ENCODE data around the gene RPTOR.

The RPTOR gene

GRCh38 chr17:80770881-80771611 lies 226.4 kb downstream of the RPTOR start:
- DNase-seq = no peak

DNA sequence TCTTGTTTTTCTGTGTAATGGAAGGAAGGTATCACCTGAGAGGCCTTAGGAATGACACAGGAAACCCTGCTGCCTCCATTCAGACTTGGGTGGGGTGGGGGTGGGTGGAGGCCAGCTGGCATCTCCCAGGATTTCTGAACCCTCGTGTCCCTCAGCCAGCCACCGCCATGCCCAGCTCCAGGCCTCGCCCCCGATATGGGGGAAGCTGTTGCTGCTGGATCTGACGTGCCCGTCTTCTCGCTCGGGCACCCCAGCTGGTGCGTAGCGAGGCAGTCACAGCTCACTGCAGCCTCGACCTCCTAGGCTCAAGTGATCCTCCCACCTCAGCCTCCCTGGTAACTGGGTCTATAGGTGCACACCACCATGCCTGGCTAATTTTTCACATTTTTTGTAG lies 227.0 kb downstream of the RPTOR start:
- no peak for DNase-seq

GRCh38 chr17:80772906-80773242 lies 228.2 kb downstream of the RPTOR start:
- DNase-seq = no peak

- DNase-seq = peak; percentile 74
Measured at GRCh38 chr17:80773243-80773991, 228.8 kb downstream of the RPTOR start.

DNA sequence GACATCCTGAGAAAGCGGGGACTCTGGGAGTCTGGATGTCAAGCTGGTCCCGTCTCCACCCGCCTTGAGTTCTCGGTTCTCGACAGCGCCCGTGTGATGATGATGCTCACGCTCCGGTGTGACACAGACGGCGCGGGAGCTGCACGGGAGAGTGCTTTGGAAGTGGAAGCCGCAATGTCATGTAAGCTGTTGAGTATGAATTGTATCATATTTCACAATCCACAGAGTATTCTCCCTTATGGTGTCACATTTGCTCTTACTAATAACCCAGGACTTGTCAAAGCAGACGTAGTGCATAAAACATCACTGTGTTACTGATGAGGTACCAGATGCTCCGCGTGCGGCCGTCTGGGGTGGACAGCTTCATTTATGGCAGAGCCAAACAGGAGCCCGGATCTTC lies 229.5 kb downstream of the RPTOR start:
- no peak for DNase-seq

- DNase-seq = no peak
Measured at GRCh38 chr17:80774643-80775281, 230.1 kb downstream of the RPTOR start.

GRCh38 chr17:80775863-80776262 lies 231.2 kb downstream of the RPTOR start:
- DNase-seq = no peak

GRCh38 chr17:80777274-80777673 lies 232.6 kb downstream of the RPTOR start:
- no peak for DNase-seq

DNA sequence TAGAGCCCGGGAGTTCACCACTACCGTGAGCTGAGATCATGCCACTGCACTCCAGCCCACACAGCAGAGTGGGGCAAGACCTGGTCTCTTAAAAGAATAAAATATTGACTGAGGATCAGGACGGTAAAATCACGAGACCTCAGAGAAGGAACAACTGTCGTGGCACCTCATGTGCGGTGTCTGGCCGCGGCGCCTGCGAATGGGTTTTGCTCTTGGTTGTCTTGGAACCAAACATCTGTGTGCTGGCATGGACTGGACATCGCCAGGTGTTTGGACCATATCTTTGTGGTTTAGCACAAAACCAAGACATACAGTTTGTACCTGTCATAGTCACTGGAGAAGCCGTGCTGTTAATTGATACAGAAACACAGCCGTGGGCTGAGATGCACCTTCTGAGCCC lies 234.1 kb downstream of the RPTOR start:
- no peak for DNase-seq

GRCh38 chr17:80779336-80779735 lies 234.7 kb downstream of the RPTOR start:
- DNase-seq = no peak

DNA sequence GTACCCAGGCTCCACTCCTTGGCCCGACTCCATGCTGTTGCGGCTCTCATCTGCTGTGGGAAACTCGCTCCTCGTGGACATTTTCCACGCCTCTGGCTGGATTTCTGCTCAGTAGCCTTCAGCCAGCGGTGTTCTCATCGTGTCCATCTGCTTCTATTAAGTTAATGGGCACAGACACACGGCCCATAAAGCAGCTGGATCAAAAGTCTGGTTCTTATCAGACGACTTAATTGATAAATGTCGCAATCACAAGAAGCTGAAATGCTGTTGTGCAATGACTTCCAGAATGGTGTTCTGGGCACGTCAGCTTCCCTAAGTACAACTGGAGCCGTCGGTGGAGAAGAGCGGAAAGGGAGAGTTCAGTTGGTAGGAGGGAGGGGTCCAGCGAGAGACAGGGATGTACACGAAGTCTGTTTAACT lies 235.3 kb downstream of the RPTOR start:
- DNase-seq = no peak

GRCh38 chr17:80780381-80781198 lies 236.0 kb downstream of the RPTOR start:
- DNase-seq = no peak

DNA sequence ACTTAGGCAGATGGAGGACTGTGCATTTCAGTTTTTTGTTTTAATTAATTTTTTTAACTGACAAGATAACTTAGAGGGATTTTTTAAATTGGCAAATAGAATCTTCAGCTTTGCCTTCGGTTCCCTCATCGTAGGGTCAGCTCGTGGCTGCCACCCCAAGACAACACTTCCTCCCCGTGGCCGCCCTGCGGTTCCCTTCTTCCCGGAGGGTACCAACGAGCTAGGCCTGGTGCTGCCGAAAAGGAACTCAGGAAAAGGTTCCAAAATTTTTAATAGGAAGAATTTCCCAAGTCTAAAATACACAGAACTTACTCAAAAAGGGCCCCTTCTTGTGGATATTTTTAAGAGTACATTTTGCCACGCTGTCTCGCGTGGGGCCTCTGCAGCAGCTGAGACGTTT lies 236.6 kb downstream of the RPTOR start:
- no peak for DNase-seq

DNA sequence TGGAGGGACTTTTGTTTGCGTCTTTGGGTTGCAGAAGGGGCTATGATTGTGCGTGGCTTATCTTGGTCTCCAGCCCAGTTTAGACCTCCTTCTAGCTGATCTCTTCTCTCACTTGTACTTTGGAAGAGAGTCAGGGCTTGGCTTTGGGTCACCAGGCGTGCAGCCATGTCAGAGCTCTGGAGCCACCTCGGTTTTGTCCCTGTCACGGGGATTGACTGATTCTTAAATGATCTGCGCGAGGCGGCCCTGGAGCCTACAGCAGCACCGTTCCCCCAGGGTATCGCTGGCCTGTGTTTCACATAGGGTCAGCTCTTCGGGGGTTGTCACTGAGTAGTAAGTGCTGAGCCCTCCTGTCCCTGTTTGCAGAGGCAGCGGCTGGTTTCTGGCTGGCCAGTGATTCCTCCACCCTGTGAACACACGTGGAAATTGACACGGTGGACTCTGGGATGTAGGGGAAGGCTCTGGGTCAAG lies 237.2 kb downstream of the RPTOR start:
- DNase-seq = no peak

- no peak for DNase-seq
Measured at GRCh38 chr17:80782536-80783427, 238.1 kb downstream of the RPTOR start.

DNA sequence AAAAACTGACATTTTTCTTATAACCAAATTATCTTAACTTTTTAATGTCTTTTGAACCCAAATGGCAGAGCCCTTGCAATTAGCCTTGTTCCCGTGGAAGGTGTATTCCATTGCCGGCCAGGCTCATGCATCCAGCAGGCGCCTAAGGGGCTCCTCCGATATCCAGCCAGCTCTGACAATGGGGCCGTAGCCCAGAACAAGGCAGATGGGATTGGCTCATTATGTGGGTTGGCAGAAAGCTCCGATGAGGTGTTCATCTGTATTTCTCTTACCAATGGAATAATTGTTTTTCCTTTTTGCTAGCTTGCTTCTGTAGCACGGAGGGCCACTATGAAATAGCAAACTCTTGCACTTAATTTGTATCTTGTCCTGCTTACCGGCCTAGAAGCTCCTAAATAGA lies 238.8 kb downstream of the RPTOR start:
- DNase-seq = no peak

GRCh38 chr17:80783971-80784370 lies 239.3 kb downstream of the RPTOR start:
- no peak for DNase-seq

DNA sequence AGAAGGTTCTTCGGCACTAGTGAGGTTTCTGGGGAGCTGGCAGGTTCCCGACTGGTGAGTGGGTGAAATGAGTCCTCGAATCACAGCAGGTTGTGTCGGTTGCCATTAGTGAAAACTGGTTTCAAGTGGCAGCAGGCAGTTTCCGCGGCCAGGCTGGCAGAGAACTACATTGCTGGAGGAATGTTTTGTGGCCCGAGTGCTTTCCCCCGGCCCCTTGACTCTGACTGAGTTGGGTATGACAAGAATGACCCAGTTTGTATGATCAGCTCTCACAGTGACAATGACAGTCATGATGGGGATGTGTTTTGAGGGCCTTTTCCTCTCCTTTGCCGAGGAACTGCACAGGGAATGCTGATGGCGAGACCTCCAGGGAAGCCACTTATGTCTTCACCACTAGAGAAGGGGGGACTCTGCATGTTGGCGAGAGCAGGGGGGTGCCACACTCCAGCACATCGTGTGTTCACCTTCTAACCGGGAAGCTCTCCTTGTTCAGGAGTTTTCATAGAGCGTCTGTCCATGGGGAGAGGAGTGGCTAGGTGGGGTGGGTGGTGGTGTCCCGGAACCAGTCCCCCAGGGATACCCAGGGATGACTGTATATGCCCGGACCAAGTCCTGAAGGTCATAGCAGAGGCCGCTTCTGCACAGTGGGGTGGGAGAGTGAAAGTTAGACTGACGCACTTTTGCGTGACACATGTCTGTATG lies 241.0 kb downstream of the RPTOR start:
- DNase-seq = no peak

DNA sequence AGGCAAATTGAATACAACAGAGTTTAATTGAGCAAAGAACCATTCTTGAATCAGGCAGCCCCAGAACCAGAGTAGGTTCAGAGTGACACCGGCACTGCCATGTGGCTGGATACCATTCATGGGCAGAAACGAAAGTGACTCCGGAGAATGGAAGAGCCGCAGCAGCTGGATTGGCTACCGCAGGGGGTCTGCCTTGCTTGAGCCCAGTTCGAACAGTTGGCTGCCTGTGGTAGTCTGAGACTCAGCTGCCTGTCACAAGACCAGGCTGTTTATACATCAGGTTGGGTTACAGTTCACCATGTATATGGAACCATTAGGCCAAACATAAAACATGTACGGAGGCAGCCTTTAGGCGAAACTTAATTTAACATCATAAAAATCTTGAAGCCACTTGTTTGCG lies 241.8 kb downstream of the RPTOR start:
- no peak for DNase-seq

DNA sequence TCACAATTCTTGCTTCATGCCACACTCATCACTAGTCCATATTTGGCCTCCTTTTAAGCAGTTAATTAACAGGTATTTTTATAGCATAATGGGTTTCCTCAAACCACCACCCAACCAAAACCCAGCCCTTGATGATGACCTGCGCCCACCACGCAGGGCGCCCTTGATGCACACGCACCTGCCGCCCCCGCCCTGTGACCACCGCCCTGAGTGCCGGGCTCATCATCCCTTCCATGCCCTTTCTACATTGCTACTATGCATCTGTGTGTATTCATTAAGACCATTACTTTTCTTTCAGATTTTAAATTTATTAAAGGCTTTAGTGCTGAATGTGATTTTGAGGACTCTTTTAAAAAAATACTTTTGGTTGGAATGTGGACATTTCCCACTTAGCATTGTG lies 242.2 kb downstream of the RPTOR start:
- no peak for DNase-seq

DNA sequence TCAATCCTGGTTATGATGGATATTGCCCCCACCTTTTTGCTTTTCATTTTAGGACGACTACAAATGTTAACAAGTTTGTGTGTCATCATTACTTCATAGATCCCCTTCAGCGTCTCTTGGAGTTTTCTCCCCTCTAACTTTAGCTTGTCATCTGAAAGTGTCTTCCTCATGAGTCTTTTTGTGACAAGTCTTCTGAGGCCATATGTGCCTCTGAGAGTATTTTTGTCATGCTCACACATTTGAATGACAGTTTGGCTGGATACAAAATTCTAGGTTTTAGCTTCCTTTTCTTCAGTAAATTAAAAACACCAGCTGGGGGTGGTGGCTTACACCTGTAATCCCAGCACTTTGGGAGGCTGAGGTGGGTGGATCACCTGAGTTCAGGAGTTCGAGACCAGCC lies 243.2 kb downstream of the RPTOR start:
- no peak for DNase-seq
